GM21717 (cell line): ENCODE data around the gene DACH1.
"Not testable (repeated sequence)": the region's sequence is repeated elsewhere in the genome, so short reads cannot be mapped to it uniquely, and the experiment has no call there.

Experiments
- ATAC-seq: cut with Tn5 transposase; IDR thresholded peaks from one replicate; pipeline ENCODE4 v1.9.1; 2021; ENCODE audit warnings: mild to moderate bottlenecking, moderate library complexity; ENCODE audit not compliant: unreplicated experiment

DACH1 gene

GRCh38 chr13:71785361-71785760, 81.6 kb downstream of the DACH1 start:
- no peak for ATAC-seq

DNA sequence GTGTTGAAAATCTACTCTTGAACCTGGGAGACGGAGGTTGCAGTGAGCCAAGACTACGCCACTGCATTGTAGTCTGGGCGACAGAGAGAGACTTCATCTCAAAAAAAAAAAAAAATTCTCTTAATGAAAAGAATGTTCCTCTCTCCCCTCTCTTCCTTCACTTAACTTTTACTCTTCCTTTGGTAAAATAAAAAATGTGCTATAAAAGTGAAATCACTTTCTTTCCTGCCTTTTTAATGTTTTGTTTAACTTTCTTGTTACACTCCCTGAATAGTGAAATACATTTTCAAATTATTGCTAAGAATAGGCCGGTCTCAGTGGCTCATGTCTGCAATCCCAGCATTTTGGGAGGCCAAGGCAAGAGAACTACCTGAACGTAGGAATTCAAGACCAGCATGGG, 86.5 kb downstream of the DACH1 start:
- no peak for ATAC-seq

DNA sequence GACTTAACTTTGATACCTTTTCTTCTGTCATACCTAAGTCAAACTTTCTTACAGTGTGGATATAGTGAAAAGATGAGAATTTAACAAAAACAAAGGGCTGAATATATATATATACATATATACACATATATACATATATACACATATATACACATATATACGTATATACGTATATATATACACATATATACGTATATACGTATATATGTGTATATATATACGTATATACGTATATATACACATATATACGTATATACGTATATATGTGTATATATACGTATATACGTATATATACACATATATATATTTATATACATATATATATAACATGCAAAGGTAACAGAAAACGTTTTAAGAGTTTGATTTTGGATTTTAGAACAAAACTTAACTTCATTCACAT, 88.0 kb downstream of the DACH1 start:
- not testable (repeated sequence) for ATAC-seq

GRCh38 chr13:71775966-71776365, 91.0 kb downstream of the DACH1 start:
- ATAC-seq: no peak

GRCh38 chr13:71774863-71775262, 92.1 kb downstream of the DACH1 start:
- no peak for ATAC-seq

DNA sequence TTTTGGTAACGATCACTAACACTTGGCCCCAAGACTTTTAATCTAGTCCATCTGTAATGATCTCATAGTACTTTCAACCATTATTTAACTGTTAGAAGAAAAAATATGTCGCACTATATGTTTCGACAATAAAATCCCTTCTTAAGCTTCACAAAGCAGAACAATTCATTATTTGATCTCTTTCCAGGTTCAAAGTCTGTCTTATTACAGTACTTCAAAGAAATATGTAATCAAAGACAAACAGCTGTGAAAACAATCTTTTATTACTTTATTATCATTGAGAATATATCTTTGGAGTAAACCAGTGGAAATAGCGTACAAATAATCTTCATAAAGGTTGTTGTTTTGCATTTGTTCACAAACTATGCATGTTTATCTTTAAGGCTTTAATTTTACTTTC, 93.5 kb downstream of the DACH1 start:
- no peak for ATAC-seq

DNA sequence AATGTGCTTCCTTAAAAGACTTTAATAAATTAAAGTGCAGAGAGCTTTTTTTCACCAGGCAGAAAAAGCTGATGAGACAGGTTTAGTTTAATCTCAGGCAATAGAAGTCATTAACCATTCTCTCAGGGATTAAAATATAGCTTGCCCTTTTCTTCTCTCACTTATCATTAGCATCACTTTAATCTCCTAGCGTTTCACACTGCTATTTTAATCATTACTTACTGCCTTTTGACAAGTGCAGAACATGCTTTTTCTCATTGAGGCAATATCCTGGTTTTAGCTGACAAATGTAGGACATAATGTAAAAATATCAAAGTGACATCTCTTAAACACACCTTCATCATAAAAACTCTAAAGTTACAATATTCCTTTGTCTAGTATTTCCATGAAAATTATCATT, 94.6 kb downstream of the DACH1 start:
- no peak for ATAC-seq

- no peak for ATAC-seq
These were observed 95.9 kb downstream of the DACH1 start for GRCh38 chr13:71771144-71771543.

- no peak for ATAC-seq
These were observed 96.3 kb downstream of the DACH1 start for GRCh38 chr13:71770710-71771109.

DNA sequence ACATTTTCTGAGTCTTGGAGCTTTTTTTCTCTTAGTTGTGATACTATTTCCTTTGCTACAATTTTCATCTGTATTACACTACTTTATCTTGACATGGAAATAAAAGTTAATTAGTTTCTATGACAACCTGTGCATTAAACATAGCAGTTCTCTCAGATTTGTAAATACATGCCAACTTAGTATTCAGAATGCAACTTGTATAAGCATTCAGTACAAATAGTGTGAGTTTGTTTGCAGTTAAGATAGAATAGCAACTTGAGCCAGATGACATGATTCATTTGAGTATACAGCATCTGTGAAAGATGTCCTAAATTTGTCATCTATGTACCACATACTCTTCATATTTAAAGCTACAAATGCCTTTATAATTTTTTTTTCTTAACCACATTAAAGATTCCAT, 98.1 kb downstream of the DACH1 start:
- no peak for ATAC-seq

GRCh38 chr13:71759651-71760511, 107.1 kb downstream of the DACH1 start:
- no peak for ATAC-seq

- no peak for ATAC-seq
These were observed 108.2 kb downstream of the DACH1 start for GRCh38 chr13:71758828-71759227.

DNA sequence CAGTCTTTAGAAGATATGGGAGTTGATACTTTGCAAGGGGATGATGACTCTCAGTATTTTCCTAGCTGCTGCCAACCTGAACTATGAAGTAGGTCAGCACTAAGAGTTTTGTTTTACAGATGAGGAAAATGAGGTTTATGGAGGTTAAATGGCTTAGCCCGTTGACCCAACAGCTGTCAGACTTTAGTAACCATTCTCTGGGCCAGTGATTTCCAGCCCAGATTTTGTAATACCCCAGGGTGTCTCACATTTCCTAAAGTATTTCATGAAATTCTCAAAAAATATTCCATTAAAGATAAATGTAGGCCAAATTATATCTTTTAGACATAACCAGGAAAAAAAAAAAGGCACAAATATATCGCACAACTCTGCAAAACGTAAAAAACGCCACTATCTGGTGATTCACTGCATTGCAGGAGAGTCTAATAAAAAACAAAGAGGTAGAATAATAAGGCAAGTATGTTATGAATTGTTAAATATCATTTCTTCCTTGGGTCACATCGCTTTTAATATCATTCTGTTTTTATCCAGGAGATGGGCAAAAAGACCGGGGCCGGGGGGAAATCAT, 112.5 kb downstream of the DACH1 start:
- ATAC-seq: no peak

DNA sequence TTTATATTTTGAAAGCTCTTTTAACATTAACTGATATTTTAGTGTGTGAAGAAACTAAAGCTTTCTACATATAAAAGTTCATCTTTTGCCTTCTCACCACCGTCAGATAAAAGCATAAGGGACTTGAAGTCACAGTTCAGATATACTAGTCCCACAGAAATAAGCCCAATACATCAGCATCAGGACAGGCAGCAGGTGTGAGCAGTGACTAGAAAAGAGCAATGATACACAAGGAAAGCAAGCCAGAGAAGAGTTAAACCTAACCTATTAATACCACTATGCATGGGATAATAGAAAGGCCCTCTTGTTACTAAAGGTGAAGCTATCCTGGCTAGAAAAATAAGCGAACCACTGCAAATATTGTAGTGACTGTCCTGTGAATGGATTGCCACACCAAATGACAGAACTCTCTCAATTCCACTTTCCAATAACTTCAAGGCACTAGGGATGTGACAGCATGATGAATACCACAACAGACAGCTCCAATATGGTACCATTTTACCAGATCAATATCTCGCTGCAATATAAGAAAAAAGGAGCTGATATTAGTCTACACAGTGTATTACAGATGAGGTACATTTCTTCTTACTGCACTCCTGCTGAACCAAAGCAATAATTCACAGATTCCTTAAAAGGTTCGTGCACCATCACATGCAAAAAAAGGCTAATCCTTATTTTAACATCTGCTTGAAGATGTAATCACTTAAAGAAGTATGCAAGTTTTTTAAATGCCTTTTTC, 114.1 kb downstream of the DACH1 start:
- ATAC-seq: no peak

GRCh38 chr13:71751073-71751472, 115.9 kb downstream of the DACH1 start:
- ATAC-seq: no peak

DNA sequence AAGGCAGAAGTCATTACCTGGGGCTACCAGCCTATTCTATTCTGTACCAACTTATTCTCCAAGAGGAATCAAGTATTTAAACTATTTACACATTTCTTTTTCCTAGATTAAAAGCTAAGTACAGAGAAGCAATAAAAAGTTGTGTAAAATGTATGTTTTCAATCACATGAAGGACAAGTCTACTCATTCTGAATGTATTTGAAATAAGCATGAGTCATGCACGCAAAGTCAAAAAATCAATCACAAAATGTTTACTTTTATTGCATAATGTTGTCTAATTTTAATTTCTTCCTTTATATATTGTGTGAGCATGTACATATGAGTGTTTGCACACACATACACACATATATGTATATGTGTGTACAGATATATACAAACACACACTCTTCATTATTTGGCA, 136.7 kb downstream of the DACH1 start:
- no peak for ATAC-seq

GRCh38 chr13:71729441-71729840, 137.6 kb downstream of the DACH1 start:
- no peak for ATAC-seq

DNA sequence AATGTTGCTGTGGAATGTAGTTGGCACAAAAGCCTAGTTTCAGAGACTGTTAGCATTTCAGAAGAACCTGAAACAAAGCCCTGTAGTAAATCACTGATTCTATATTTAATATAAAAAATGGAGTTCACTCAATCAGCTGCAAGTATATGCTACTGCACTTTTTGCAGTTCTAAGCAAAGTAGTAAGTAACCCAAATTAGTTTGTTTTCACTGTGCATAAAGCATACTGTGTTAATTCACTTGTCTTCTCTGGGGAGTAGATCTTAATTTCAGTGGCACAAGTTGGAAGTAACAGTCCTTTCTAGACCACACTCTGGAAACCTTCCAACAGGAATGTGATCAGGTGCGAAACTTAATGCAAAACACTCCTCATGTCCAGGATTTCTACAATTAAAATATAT, 139.3 kb downstream of the DACH1 start:
- no peak for ATAC-seq

DNA sequence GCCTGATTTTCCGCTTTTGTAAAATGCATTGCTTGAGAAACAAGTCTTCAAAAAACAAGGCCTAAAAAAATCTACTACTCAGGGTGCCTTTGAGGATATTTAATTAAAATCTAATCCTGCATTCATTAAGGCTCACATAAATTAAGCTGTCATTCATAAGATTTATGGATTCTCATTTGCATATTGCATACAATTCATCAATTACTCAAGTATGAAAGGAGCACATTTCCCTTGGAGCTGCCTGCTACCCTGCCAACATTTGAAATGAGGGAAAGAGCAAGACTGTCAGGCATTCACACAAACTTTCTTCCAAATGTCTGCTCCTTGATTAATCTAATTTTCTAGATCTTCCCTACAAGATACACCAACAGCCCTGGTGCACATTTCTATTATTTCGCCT, 140.0 kb downstream of the DACH1 start:
- ATAC-seq: no peak

DNA sequence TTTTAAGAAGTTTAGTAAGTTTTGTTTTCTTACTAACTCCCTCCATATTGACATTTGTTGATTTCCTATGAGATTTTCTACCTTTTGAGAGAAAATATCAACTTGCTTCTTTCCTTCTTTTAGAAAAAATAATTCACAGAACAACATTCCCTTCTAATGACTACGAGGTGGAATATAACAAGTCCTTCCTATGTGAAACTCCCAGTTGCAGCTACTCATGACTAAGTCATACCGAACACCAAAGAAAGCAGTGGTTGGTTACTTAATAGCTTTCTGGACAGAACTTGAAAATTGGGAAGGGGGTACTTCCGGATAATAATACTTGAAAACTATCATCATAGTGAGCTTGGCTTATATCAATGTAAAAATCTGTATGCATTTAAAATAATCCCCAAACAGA, 144.8 kb downstream of the DACH1 start:
- ATAC-seq: no peak

DNA sequence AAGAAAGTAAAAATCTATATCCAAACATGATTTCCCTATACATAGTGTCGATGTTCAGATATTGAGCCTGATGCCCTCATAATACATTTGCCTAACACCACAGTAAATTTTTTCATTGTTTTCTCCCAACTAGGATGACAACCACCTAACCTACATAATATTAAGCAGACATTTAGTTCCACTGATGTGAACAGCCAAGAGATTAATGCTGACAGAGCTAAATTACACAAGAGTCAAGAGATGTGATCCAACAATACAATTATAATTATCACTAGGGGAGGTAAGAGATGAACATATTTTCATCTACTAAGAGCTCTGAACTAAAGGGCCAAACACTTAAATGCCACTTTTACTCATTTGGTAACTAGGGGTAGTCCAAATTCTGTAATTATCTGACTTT, 145.9 kb downstream of the DACH1 start:
- no peak for ATAC-seq

- ATAC-seq: no peak
These were observed 148.1 kb downstream of the DACH1 start for GRCh38 chr13:71718931-71719330.
